ENCODE data around the gene SNX32. TPM values are rescaled to one million over a fixed set of nuclear protein-coding genes. Genes with fewer than 3 reads are reported as not detected.

SNX32 gene
- total and polyA plus RNA-seq, 9 of the 15 experiments (the other 6 are each of a cell fraction or from before 2014, with no cell fraction given), result 0.03 TPM; not detected in 7

GRCh38 chr11:65857853-65858680 lies 24.3 kb downstream of the SNX32 start, which contains the start of gene CFL1 (continued):
- TF ChIP-seq, protein P1, sequence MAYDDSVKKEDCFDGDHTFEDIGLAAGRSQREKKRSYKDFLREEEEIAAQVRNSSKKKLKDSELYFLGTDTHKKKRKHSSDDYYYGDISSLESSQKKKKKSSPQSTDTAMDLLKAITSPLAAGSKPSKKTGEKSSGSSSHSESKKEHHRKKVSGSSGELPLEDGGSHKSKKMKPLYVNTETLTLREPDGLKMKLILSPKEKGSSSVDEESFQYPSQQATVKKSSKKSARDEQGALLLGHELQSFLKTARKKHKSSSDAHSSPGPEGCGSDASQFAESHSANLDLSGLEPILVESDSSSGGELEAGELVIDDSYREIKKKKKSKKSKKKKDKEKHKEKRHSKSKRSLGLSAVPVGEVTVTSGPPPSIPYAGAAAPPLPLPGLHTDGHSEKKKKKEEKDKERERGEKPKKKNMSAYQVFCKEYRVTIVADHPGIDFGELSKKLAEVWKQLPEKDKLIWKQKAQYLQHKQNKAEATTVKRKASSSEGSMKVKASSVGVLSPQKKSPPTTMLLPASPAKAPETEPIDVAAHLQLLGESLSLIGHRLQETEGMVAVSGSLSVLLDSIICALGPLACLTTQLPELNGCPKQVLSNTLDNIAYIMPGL (CRISPR knock-in tag; IDR thresholded peaks at IDR 0.05), result no peak
- TF ChIP-seq TAF7 (tag; IDR thresholded peaks at IDR 0.05) (peak; percentile 62), RBBP5 (IDR thresholded peaks at IDR 0.05; ENCODE audit: borderline replicate concordance, insufficient read depth, low read length, poor library complexity, severe bottlenecking) (peak; percentile 72), SNIP1 (IDR thresholded peaks at IDR 0.05; ENCODE audit: low read depth) (no peak)
- TF ChIP-seq, protein P2, sequence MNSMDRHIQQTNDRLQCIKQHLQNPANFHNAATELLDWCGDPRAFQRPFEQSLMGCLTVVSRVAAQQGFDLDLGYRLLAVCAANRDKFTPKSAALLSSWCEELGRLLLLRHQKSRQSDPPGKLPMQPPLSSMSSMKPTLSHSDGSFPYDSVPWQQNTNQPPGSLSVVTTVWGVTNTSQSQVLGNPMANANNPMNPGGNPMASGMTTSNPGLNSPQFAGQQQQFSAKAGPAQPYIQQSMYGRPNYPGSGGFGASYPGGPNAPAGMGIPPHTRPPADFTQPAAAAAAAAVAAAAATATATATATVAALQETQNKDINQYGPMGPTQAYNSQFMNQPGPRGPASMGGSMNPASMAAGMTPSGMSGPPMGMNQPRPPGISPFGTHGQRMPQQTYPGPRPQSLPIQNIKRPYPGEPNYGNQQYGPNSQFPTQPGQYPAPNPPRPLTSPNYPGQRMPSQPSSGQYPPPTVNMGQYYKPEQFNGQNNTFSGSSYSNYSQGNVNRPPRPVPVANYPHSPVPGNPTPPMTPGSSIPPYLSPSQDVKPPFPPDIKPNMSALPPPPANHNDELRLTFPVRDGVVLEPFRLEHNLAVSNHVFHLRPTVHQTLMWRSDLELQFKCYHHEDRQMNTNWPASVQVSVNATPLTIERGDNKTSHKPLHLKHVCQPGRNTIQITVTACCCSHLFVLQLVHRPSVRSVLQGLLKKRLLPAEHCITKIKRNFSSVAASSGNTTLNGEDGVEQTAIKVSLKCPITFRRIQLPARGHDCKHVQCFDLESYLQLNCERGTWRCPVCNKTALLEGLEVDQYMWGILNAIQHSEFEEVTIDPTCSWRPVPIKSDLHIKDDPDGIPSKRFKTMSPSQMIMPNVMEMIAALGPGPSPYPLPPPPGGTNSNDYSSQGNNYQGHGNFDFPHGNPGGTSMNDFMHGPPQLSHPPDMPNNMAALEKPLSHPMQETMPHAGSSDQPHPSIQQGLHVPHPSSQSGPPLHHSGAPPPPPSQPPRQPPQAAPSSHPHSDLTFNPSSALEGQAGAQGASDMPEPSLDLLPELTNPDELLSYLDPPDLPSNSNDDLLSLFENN (IDR thresholded peaks at IDR 0.05; ENCODE audit: low read depth in 2 of 2, low read length in 2 of 2), result peak; percentile 38 to 83; a peak in 2 of 4 replicates
